K562 (cell line): ENCODE data around the gene KCTD8. TPM values are rescaled to one million over a fixed set of nuclear protein-coding genes. Genes with fewer than 3 reads are reported as not detected.

Source experiments
- ATAC-seq: fragments of 200-7000 bp; cut with Tn5 transposase; 3 replicates; pipeline ENCODE4 v1.9.1; 2020; ENCODE audit warnings: moderate library complexity
- BruUV-seq: library from RNA; stranded (reverse); fragments of 400-500 nt; replicated peaks from 2 replicates; lab custom pipeline; 2021; lab: Mats Ljungman, UMichigan
- CTCF ChIA-PET: fragments of 300-600 bp; formaldehyde crosslinking; extraction: SDS; loops from one replicate; lab custom pipeline; 2021; ENCODE audit warnings: low intra/inter-chr PET ratio; lab: Yijun Ruan, JAX
- POLR2A ChIA-PET: fragments of 300-600, 350-650 bp; sonication (Branson Sonifier 250); formaldehyde crosslinking; extraction: SDS; loops from one replicate; lab custom pipeline; 2021; ENCODE audit warnings: antibody characterized with exemption, inconsistent platforms; lab: Yijun Ruan, JAX
- DNase-seq, 4 experiments: peaks; one replicate each; pipeline versions ENCODE4 v3.0.0 to v3.0.0-alpha.2; 2011 to 2018; ENCODE audit warnings: low spot score in 3 of 4, mixed read lengths in 3 of 4; ENCODE audit errors: extremely low read depth in 1 of 4
- FAIRE-seq: peaks from 2 replicates; lab custom pipeline; 2011; peaks lifted over from hg19 to GRCh38; lab: Jason Lieb, UNC
- H2AFZ ChIP-seq: 2 replicates; pipeline ENCODE4 v1.6.0; 2011; ENCODE audit warnings: low read depth, low read length, control low read depth, inconsistent platforms
- H3K27ac ChIP-seq: fragments of 200-600 bp; 3 replicates; pipeline ENCODE4 v1.8.0; 2011; ENCODE audit warnings: low read depth, mild to moderate bottlenecking, control low read depth, inconsistent platforms, low read length, moderate library complexity, mixed read lengths; ENCODE audit errors: extremely low read depth
- H3K27me3 ChIP-seq, 2 experiments: fragments of 300-600 bp in 1 of 2; 2 replicates in 1 of 2; 3 replicates in 1 of 2; pipeline versions ENCODE4 v1.6.0 to v1.8.0; 2011; ENCODE audit warnings: inconsistent platforms in 2 of 2, low read length in 2 of 2, mild to moderate bottlenecking in 1 of 2, mixed read lengths in 1 of 2, moderate library complexity in 1 of 2; ENCODE audit not compliant: control insufficient read depth in 2 of 2, insufficient read depth in 2 of 2
- H3K36me3 ChIP-seq: fragments of 300-600 bp; 3 replicates; pipeline ENCODE4 v1.8.0; 2011; ENCODE audit warnings: mild to moderate bottlenecking, low read length, inconsistent platforms; ENCODE audit not compliant: control insufficient read depth, insufficient read depth
- H3K4me1 ChIP-seq, 2 experiments: fragments of 200-600 bp in 1 of 2; replicated peaks in 1 of 2; 2 replicates in 1 of 2; 3 replicates in 1 of 2; pipeline versions ENCODE4 v1.5.1 to v1.8.0; 2011; ENCODE audit warnings: inconsistent platforms in 2 of 2, low read length in 2 of 2, mild to moderate bottlenecking in 1 of 2, mixed read lengths in 1 of 2, moderate library complexity in 1 of 2; ENCODE audit not compliant: control insufficient read depth in 2 of 2, insufficient read depth in 2 of 2
- H3K4me2 ChIP-seq: 2 replicates; pipeline ENCODE4 v1.6.1; 2011; ENCODE audit warnings: low read length, control low read depth, inconsistent platforms, mixed read lengths; ENCODE audit not compliant: insufficient read depth
- H3K4me3 ChIP-seq: fragments of 200-600 bp; sonication (generic), shearing (Covaris generic); 2 replicates; pipeline ENCODE4 v1.5.1; 2016; ENCODE audit warnings: control low read depth, inconsistent platforms
- H3K79me2 ChIP-seq: fragments of 200-600 bp; 3 replicates; pipeline ENCODE4 v1.8.0; 2011; ENCODE audit warnings: low read length, inconsistent platforms; ENCODE audit not compliant: control insufficient read depth, insufficient read depth
- H3K9ac ChIP-seq, 2 experiments: 2 replicates each; pipeline versions ENCODE4 v1.6.0 to v1.6.1; 2011; ENCODE audit warnings: low read depth in 2 of 2, low read length in 2 of 2, control low read depth in 1 of 2, inconsistent platforms in 1 of 2, mild to moderate bottlenecking in 1 of 2, mixed read lengths in 1 of 2; ENCODE audit not compliant: insufficient read depth in 1 of 2
- H3K9me1 ChIP-seq: one replicate; pipeline ENCODE4 v1.6.0; 2011; ENCODE audit warnings: inconsistent platforms, mild to moderate bottlenecking, low read length, moderate library complexity; ENCODE audit not compliant: control insufficient read depth, insufficient read depth
- H3K9me3 ChIP-seq: replicated peaks from 2 replicates; pipeline ENCODE4 v1.5.1; 2011; ENCODE audit warnings: low read depth, low read length, inconsistent platforms; ENCODE audit not compliant: control insufficient read depth, insufficient read depth
- H4K20me1 ChIP-seq: replicated peaks from 2 replicates; pipeline ENCODE4 v1.6.1; 2011; ENCODE audit warnings: low read length, inconsistent platforms, mixed read lengths; ENCODE audit not compliant: control insufficient read depth, insufficient read depth
- ADNP ChIP-seq: fragments of 200-800 bp; sonication (Bioruptor generic); IDR thresholded peaks from 2 replicates; pipeline ENCODE4 v1.6.1; 2016; ENCODE audit warnings: missing genetic modification characterization, missing compliant biosample characterization
- BCOR ChIP-seq: fragments of 450-650 bp; IDR thresholded peaks from 2 replicates; pipeline ENCODE4 v1.6.1; 2016
- DDX20 ChIP-seq: fragments of 450-650 bp; IDR thresholded peaks from 2 replicates; pipeline ENCODE4 v1.6.1; 2016; ENCODE audit warnings: missing genetic modification characterization, low read depth, mild to moderate bottlenecking, missing compliant biosample characterization, moderate library complexity
- FOXM1 ChIP-seq, 2 experiments: fragments of 450-650 bp in 1 of 2; sonication (generic) in 1 of 2; formaldehyde crosslinking in 1 of 2; IDR thresholded peaks; 2 replicates each; pipeline versions ENCODE4 v1.6.1 to v1.9.0; 2017 to 2022; ENCODE audit warnings: low read depth in 2 of 2, mild to moderate bottlenecking in 2 of 2, missing genetic modification reagents in 1 of 2, moderate library complexity in 1 of 2
- FOXP4 ChIP-seq: sonication (generic); formaldehyde crosslinking; IDR thresholded peaks from 2 replicates; pipeline ENCODE4 v1.8.0; 2022; ENCODE audit warnings: mild to moderate bottlenecking, missing genetic modification reagents, borderline replicate concordance
- GABPA ChIP-seq: fragments of 200-800 bp; sonication (Bioruptor generic); conservative IDR thresholded peaks from 2 replicates; pipeline ENCODE4 v1.6.1; 2016; ENCODE audit warnings: low read depth, missing genetic modification characterization, missing compliant biosample characterization
- GATA2 ChIP-seq: sonication (generic); formaldehyde crosslinking; IDR thresholded peaks from 2 replicates; pipeline ENCODE4 v1.4.0; 2020; ENCODE audit warnings: mild to moderate bottlenecking, missing genetic modification reagents
- GATAD2B ChIP-seq: fragments of 450-650 bp; IDR thresholded peaks from 2 replicates; pipeline ENCODE4 v1.6.1; 2017; ENCODE audit warnings: mild to moderate bottlenecking, borderline replicate concordance
- HDAC2 ChIP-seq: fragments of 450-650 bp; IDR thresholded peaks from 2 replicates; pipeline ENCODE4 v1.6.1; 2016; ENCODE audit warnings: mild to moderate bottlenecking
- PHTF2 ChIP-seq: fragments of 250-450 bp; sonication (Bioruptor Pico); IDR thresholded peaks from 2 replicates; pipeline ENCODE4 v1.5.0; 2021; ENCODE audit warnings: mild to moderate bottlenecking
- ZBTB5 ChIP-seq: fragments of 450-650 bp; IDR thresholded peaks from 2 replicates; pipeline ENCODE4 v1.6.1; 2017; ENCODE audit warnings: antibody characterized with exemption
- WGBS: fragments of 100-300 bp; shearing (Covaris generic); methylation state at CpG from one replicate; pipeline ENCODE4 v1.1.6; 2016; ENCODE audit warnings: low coverage, mixed read lengths; ENCODE audit not compliant: insufficient coverage; ENCODE audit errors: missing lambda C conversion rate; 5-methylcytosine and 5-hydroxymethylcytosine counted together
- in situ Hi-C: fragments of 300-500 bp; cut with MboI; formaldehyde crosslinking; loops from 4 replicates; pipeline ENCODE4 v1.15.0; 2018; ENCODE audit warnings: inconsistent platforms, mixed read lengths
- intact Hi-C: fragments of 100-400 bp; cut with micrococcal nuclease; formaldehyde crosslinking; loops from 2 replicates; pipeline ENCODE4 v1.14.2; 2022
- polyA plus RNA-seq, 8 experiments: library from polyadenylated mRNA; depleted of rRNA in 4 of 8; stranded (reverse) in 5 of 8; unstranded in 3 of 8; fragments of >200 nt; fragmentation: Nextera tagmentation in 2 of 8; fragmentation: Illumina TruSeq in 1 of 8; extraction: Ambion mirVana in 2 of 8; extraction: Trizol in 1 of 8; gene quantifications; 2 replicates each; pipeline versions ENCODE4 v1.2.1 to v1.2.3, GENCODE V29; 2011 to 2014; ENCODE audit warnings: inconsistent platforms in 1 of 8, missing spikeins in 1 of 8
- total RNA-seq, 7 experiments: library from RNA; depleted of rRNA in 6 of 7; stranded (reverse); fragments of >200 nt in 6 of 7; fragmentation: Illumina TruSeq in 2 of 7; extraction: Trizol in 2 of 7; gene quantifications; 2 replicates each; pipeline versions ENCODE4 v1.2.1 to v1.2.3, GENCODE V29; 2011 to 2021; ENCODE audit warnings: low replicate concordance in 1 of 7

The KCTD8 gene
- total and polyA plus RNA-seq, 9 of the 15 experiments (the other 6 are each of a cell fraction or from before 2014, with no cell fraction given): not detected

GRCh38 chr4:44462259-44462658, 13.7 kb upstream of the KCTD8 start:
- no peak overlapping the region for H3K4me2 ChIP-seq
- H3K9me3 ChIP-seq: no peaks in the 10 kb centered on the region
- no peak overlapping the region for H3K9ac ChIP-seq
- no peak overlapping the region for H3K27ac ChIP-seq
- H3K27me3 ChIP-seq: no peaks in the 10 kb centered on the region
- no peak overlapping the region for H2AFZ ChIP-seq
- intact Hi-C loops (no loop called here), in situ Hi-C loops (no loop called here)
- TF ChIP-seq BCOR (no peak), ZBTB5 (no peak), ADNP (tag) (no peak), GATA2 (CRISPR knock-in tag) (no peak), HDAC2 (no peak), FOXM1 (IDR thresholded peaks at IDR 0.05; ENCODE audit: low read depth) (no peak), FOXM1 (CRISPR knock-in tag; IDR thresholded peaks at IDR 0.05; ENCODE audit: low read depth) (no peak), GATAD2B (no peak), DDX20 (no peak), FOXP4 (CRISPR knock-in tag) (no peak), GABPA (tag) (no peak), PHTF2 (CRISPR knock-in tag) (no peak)
- no peak overlapping the region for H3K4me3 ChIP-seq
- H3K79me2 ChIP-seq: no peaks in the 10 kb centered on the region
- no peaks in the 10 kb centered on the region for H3K9me1 ChIP-seq
- BruUV-seq: no TSS peak
- H4K20me1 ChIP-seq: no peaks in the 10 kb centered on the region
- 0% methylated on average over 1 of the region's 1 CpG for WGBS
- DNase-seq (no peak), ATAC-seq (no peak), FAIRE-seq (no peak)
- POLR2A ChIA-PET: no interaction called here
- no peaks in the 10 kb centered on the region for H3K4me1 ChIP-seq
- CTCF ChIA-PET: no interaction called here
- H3K36me3 ChIP-seq: no peaks in the 10 kb centered on the region
